HL-60/S4 (cell line): ENCODE data around the gene GPSM1.
"Not testable (repeated sequence)": the region's sequence is repeated elsewhere in the genome, so short reads cannot be mapped to it uniquely, and the experiment has no call there.

Experiments used
- in situ Hi-C: fragments of 300-500 bp; cut with MboI; formaldehyde crosslinking; loops from 2 replicates; pipeline ENCODE4 v1.14.3; 2022; ENCODE audit warnings: low sequenced_read_pairs

GPSM1 gene

DNA sequence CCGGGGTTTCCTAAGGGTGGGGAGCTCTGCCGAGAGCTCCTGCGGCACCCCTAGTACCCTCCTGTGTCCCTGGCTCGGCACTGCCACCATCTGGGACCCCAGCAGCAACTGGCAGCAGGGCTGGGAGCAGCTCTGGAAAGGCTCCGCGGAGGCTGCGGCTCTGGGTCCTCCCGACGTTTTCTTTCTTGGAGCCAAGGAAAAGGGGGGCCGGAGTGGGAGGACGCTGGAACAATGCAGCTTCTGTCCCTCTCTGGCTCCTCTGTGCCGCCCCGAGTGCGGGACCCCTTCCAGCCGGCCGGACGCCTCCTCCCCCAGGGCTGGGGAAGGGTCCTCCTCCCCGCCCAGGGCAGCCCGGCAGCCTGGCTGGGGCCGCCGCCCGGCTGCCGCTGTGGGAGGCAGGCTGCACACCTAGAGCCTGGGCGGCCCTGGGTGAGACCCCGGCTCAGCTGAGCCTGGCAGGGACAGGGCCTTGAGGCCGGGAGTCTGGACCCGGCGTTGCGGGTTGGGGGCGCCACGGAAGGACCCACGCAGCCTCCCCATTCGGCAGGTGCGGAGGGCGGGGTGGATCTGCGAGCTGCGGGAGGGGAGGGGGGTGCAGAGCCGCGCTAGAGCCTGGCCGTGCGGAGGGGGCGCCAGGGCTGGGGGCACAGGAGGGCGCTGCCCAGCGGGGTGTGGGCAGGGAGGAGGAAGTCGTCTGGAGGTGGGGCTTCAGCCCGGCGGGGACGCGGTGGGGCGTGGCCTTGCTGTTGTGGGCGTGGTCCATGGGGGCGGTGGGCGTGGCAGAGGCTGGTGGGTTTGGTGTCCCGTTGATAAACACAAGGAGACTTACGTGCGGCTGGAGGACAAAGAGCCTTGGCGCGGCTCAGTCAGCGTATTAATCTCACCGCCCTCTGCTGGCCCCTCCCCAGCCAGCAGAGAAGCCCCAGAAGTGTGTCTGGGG, 15.1 kb downstream of the GPSM1 start:
- in situ Hi-C loops, result loop anchor here (25.0 kb wide), 1 partner anchor 295 kb away; no protein-coding TSS in a partner anchor

DNA sequence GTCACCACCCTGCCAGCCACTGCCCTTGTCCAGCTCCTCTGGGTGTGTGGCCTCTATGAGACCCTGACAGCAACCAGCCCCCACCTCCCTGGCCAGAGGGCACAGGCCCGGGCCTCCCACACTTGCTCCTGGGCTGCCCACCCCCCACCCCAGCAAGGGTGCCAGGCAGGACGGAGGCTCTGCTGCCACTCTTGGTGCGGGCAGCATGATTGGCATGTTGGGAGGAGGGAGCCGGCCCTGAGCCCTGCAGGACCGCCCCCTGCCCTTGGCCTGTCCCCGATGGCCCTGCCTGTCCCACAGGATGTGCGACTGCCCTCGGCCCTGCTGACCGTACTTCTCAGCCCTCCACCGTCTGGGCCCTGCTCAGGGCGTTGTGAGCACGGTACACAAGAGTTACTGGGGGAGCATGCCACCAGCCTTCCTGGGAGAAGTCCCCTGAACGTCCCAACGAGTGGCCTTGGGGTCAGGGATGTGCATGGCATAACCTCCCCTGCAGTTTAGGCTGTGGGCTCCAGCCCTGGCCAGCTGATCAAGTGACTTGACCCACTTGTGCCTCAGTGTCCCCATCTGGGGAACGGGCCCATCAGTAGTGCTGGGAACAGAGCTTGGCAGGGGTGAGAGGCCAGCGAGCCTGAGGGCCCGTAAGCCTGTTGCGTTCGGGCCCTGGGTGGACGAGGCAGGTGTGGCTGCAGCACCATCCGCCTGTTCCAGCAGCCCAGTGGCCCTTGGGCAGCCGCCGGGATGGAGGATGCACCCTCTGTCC, 16.0 kb downstream of the GPSM1 start:
- in situ Hi-C loops, result loop anchor here (25.0 kb wide), 1 partner anchor 294 kb away; no protein-coding TSS in a partner anchor

DNA sequence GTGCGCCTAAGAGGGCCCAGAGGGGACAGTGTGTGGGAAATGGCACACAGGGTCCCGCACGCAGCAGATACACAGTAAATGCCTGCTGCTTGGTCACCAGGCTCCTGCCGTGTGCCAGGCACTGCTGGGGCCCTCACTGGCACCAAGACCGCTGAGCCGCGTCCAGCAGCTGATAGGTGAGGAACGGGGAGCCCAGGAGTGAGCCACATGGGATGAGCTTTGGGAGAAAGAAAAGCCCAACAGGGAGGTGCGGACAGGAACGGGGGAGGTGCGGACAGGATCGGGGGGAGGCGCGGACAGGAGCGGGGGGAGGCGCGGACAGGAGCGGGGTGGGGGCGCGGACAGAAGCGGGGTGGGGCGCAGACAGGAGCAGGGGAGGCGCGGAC, 16.5 kb downstream of the GPSM1 start:
- in situ Hi-C loops, result loop anchor here (25.0 kb wide), 1 partner anchor 293 kb away; no protein-coding TSS in a partner anchor

- in situ Hi-C loops, result loop anchor here (25.0 kb wide), 1 partner anchor 293 kb away; no protein-coding TSS in a partner anchor
Measured at GRCh38 chr9:136344544-136345280, 17.4 kb downstream of the GPSM1 start.

- in situ Hi-C loops, result loop anchor here (25.0 kb wide), 1 partner anchor 292 kb away; no protein-coding TSS in a partner anchor
Measured at GRCh38 chr9:136345281-136346156, 18.2 kb downstream of the GPSM1 start.

DNA sequence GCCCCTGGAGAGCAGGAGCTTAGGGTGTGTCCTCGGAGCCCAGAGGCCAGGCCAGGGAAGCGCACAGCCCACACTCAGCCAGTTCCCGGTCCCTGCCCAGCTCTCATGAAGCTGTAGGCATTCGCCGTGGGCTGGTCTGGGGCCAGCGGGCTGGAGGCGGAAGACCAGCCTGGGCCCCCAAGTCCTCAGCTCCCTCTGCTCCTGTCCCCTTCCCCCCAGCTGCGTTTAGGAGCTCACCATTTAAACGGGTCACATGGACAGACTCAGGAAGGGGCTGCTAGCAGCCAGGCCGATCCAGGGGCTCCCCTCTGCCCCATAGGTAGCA, 18.8 kb downstream of the GPSM1 start:
- in situ Hi-C loops, result loop anchor here (25.0 kb wide), 1 partner anchor 291 kb away; no protein-coding TSS in a partner anchor

DNA sequence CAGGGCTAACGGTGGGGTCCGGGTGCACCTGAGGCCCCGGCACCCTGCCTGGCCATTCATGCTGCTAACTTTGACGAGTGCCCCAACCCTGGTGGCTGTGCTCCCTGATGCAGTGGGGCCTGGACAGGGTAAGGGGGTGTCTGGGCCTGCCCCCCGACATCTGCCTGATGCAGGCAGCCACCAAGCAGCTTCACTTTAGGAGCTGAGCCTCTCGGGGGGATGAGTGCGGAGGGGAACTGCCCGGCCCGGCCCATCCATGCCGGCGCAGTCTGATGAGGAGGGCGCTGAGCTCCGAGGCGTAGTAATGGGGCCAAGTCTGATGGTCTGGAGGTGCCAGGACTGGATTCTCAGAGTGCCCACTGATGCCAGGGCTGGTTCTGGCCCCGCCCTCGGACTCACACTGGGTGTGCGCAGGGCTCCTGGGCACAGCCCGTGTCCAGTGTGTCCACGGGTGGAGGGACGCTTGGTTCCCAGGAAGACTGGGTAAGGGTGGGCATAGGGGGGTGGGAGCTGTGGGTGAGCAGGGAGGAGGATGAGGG, 19.7 kb downstream of the GPSM1 start:
- in situ Hi-C loops, result loop anchor here (25.0 kb wide), 1 partner anchor 290 kb away; no protein-coding TSS in a partner anchor

DNA sequence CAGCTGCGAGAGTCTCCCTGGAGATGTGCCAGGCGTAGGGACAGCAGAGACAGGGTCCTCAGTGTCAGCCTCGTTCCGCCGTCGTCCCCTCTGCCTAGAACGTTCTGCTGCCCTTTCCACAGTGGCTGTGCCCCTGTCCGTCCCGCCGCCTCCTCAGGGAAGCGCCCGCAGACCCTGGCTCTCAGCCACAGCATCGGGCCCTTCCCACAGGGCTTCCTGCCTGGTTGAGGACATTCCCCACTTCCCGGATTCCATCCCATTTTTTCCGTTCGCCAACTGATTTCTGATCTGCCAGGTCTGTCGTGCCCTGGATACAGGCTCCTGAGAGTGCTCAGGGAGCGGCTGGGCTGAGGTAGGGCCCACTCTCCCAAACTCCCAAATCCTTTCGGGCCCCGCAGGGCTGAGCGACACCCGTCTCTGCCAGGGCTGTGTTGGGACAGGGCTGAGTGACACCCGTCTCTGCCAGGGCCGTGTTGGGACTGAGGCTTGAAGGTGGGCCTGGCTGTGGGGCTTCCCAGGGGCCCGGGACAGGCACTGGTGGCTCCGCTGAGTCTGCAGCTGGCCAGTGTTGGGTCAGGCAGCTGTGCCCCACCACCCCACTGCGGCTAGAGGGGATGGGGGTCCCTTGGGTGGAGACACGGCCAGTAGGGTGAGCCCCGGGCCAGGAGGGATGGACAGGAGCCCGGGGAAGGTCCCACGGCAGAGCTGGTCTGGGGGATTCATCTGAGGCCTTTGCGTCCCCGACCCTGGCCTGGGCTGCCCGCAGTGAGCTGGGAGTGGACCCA, 20.3 kb downstream of the GPSM1 start:
- in situ Hi-C loops, result loop anchor here (25.0 kb wide), 1 partner anchor 290 kb away; no protein-coding TSS in a partner anchor

GRCh38 chr9:136348691-136349090, 21.4 kb downstream of the GPSM1 start:
- in situ Hi-C loops, result loop anchor here (25.0 kb wide), 1 partner anchor 289 kb away; no protein-coding TSS in a partner anchor

DNA sequence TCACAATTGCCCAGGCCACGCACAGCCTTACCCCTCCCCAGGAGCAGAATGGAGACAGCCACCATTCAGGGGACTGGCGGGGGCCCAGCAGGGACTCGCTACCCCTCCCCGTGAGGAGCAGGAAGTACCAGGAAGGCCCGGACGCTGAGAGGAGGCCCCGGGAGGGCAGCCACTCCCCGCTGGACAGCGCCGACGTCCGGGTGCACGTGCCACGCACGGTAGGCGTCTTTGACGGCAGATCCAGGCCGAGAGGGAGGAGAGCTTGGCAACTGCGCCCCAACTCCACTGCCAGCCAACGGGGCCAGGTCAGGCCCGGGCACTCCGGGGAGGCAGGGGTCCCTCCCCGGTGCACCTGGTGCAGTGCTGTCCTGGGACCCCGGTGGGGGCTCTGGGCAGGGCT, 22.2 kb downstream of the GPSM1 start:
- in situ Hi-C loops, result loop anchor here (25.0 kb wide), 1 partner anchor 288 kb away; no protein-coding TSS in a partner anchor

DNA sequence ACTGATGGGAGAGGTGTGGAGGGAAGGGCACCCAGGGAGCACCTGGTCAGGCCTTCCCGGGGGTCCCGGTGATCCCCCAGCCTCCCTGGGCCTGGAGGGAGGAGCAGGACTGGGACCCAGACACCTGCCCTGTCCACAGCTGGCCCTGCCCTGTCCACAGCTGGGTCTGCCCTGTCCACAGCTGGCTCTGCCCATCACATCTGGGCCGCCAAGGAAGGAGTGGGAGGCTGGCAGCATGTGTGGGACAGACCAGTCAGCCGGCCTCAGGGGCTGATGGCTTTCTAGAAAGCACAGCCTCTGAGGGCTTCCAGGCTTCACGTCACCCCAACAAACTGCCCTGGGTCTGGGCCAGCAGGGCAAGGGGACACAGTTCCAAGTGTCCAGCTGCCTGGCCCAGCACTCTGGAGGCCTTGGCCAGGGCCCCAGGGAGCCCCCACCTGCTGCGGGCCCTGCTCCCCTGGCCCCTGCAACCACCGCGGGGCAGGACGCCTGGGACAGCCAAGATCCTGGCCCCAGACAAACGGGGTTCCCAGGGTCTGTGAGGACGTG, 24.0 kb downstream of the GPSM1 start:
- in situ Hi-C loops, result no loop called here

DNA sequence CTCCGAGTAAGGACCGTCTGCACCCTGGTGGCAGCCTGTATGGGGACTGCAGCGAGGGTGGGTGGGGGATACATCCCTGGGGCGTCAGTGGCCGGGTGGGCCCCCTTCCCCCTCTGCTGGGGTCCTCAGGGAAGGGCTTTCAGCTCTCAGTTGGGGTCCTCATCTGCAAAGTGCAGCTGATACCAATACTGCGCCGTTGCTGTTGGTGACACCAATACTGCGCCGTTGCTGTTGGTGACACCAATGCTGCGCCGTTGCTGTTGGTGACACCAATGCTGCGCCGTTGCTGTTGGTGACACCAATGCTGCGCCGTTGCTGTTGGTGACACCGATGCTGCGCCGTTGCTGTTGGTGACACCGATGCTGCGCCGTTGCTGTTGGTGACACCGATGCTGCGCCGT, 24.5 kb downstream of the GPSM1 start:
- in situ Hi-C loops, result not testable (repeated sequence)

- in situ Hi-C loops, result no loop called here
Measured at GRCh38 chr9:136352682-136353081, 25.3 kb downstream of the GPSM1 start.

DNA sequence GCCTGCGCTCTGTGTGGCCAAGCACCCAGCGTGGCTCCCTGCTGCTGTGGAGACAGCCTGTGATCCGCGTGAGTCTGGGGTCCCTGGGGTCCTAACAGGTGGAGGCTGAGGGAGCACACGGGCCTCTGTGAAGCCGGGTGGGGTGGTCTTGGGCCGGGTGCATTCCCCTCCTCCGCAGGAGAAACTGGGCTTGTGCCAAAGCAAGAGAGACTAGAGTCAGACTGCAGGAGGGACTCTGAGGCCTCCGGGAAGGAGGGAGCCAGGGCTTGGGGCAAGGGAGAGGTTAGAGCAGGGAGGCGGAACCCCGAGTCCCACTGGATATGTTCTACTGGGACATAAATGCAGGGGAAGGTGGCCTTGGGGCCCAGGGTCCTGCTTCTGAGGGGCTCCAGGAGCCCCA, 25.7 kb downstream of the GPSM1 start:
- in situ Hi-C loops, result no loop called here

GRCh38 chr9:136353757-136354488, 26.6 kb downstream of the GPSM1 start:
- in situ Hi-C loops, result no loop called here

GRCh38 chr9:136354592-136355085, 27.3 kb downstream of the GPSM1 start:
- in situ Hi-C loops, result no loop called here
